Mammary epithelial cell (primary cell): Measurements from ENCODE around the gene SHROOM1.

Experiments used
- CTCF ChIP-seq, 2 donors: IDR thresholded peaks in 1 of 2; conservative IDR thresholded peaks in 1 of 2; 2 replicates each; pipeline ENCODE4 v1.5.1; 2011 to 2012; ENCODE audit warnings: inconsistent platforms in 2 of 2, low read length in 2 of 2, mild to moderate bottlenecking in 2 of 2, control low read depth in 1 of 2, low read depth in 1 of 2; ENCODE audit not compliant: insufficient read depth in 1 of 2; ENCODE audit errors: extremely low read depth in 1 of 2
- EZH2 ChIP-seq: IDR thresholded peaks from 2 replicates; pipeline ENCODE4 v1.6.1; 2012; ENCODE audit warnings: low read length, inconsistent platforms, borderline replicate concordance

GRCh38 chr5:132837868-132838267 lies 7.4 kb upstream of the SHROOM1 start:
- TF ChIP-seq CTCF (conservative IDR thresholded peaks at IDR 0.05 in 1 of 2, IDR thresholded peaks at IDR 0.05 in 1 of 2; ENCODE audit: extremely low read depth in 1 of 2, insufficient read depth in 1 of 2, low read depth in 1 of 2, low read length in 2 of 2): no peak
- TF ChIP-seq EZH2: no peak
